Type B pancreatic cell (in vitro differentiated cells): ENCODE results near the gene SESTD1. TPM values are rescaled to one million over a fixed set of nuclear protein-coding genes. Genes with fewer than 3 reads are reported as not detected.

Experiments used
- DNase-seq: peaks from one replicate; pipeline ENCODE4 v3.0.0; 2021; ENCODE audit warnings: mixed read lengths; ENCODE audit not compliant: unreplicated experiment; ENCODE audit errors: extremely low spot score
- H3K27ac Mint-ChIP-seq: 2 replicates; pipeline ENCODE4 v1.8.0; 2021; ENCODE audit warnings: mild to moderate bottlenecking, mixed read lengths
- H3K27me3 Mint-ChIP-seq: 2 replicates; pipeline ENCODE4 v1.8.0; 2021; ENCODE audit warnings: mixed read lengths
- H3K36me3 Mint-ChIP-seq: 2 replicates; pipeline ENCODE4 v1.8.0; 2021; ENCODE audit warnings: mixed read lengths
- H3K4me1 Mint-ChIP-seq: one replicate; pipeline ENCODE4 v1.8.0; 2021; ENCODE audit warnings: mixed read lengths; ENCODE audit not compliant: unreplicated experiment
- H3K4me3 Mint-ChIP-seq: 2 replicates; pipeline ENCODE4 v1.8.0; 2021; ENCODE audit warnings: mild to moderate bottlenecking, mixed read lengths
- H3K9me3 Mint-ChIP-seq: 2 replicates; pipeline ENCODE4 v1.8.0; 2021; ENCODE audit warnings: mixed read lengths
- total RNA-seq: library from RNA; stranded (reverse); gene quantifications from 2 replicates; pipeline ENCODE4 v1.2.1, GENCODE V29; 2021; ENCODE audit warnings: low replicate concordance
- TF ChIP-seq, protein P1 (sequence below): fragments of 200-600 bp; sonication (generic); conservative IDR thresholded peaks from 2 replicates; pipeline ENCODE4 v1.5.0; 2021; ENCODE audit warnings: antibody characterized with exemption, mild to moderate bottlenecking

SESTD1 gene
- total RNA-seq, 1 donor from 2014 or later, result 75.9 TPM

GRCh38 chr2:179186126-179186525 is 78.5 kb downstream of the SESTD1 start:
- TF ChIP-seq, protein P1, sequence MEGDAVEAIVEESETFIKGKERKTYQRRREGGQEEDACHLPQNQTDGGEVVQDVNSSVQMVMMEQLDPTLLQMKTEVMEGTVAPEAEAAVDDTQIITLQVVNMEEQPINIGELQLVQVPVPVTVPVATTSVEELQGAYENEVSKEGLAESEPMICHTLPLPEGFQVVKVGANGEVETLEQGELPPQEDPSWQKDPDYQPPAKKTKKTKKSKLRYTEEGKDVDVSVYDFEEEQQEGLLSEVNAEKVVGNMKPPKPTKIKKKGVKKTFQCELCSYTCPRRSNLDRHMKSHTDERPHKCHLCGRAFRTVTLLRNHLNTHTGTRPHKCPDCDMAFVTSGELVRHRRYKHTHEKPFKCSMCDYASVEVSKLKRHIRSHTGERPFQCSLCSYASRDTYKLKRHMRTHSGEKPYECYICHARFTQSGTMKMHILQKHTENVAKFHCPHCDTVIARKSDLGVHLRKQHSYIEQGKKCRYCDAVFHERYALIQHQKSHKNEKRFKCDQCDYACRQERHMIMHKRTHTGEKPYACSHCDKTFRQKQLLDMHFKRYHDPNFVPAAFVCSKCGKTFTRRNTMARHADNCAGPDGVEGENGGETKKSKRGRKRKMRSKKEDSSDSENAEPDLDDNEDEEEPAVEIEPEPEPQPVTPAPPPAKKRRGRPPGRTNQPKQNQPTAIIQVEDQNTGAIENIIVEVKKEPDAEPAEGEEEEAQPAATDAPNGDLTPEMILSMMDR, result no peak
- Mint-ChIP-seq H3K36me3 (peaks cover 46% of the 10 kb centered on the region), H3K4me1 (peaks cover 3% of the 10 kb centered on the region), H3K27me3 (no peaks in the 10 kb centered on the region), H3K27ac (no peak overlapping the region), H3K4me3 (no peak overlapping the region), H3K9me3 (peaks cover 10% of the 10 kb centered on the region)
- no peak for DNase-seq

GRCh38 chr2:179184610-179185009 is 80.0 kb downstream of the SESTD1 start:
- Mint-ChIP-seq H3K27me3 (no peaks in the 10 kb centered on the region), H3K27ac (no peak overlapping the region), H3K9me3 (peaks cover 5% of the 10 kb centered on the region), H3K4me1 (peaks cover 13% of the 10 kb centered on the region), H3K36me3 (peaks cover 37% of the 10 kb centered on the region), H3K4me3 (no peak overlapping the region)
- TF ChIP-seq, protein P1, result no peak
- DNase-seq, result no peak

DNA sequence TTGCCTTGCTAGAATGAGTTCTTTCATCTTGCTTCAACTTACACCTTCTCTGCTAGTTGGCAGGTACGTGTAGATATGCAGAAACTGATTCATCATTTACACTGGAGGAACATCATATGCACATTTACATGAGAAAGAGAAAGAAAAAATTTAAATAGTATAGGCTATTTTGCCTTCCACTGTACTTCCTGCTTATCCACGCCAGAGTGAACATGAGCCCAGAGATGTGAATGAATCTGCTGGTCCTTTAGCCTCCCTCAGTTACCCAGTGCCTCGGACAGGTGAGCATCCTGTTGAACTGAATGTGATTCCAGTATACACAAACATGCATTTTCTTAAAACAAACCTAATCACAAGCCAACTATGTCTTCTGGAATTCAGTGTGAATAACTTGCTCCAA is 83.6 kb downstream of the SESTD1 start:
- Mint-ChIP-seq H3K27ac (no peak overlapping the region), H3K9me3 (no peaks in the 10 kb centered on the region), H3K4me3 (no peak overlapping the region), H3K4me1 (peaks cover 26% of the 10 kb centered on the region), H3K36me3 (peaks cover 20% of the 10 kb centered on the region), H3K27me3 (no peaks in the 10 kb centered on the region)
- no peak for DNase-seq
- TF ChIP-seq, protein P1, result no peak

- Mint-ChIP-seq H3K27ac (peak overlapping the region; percentile 50), H3K27me3 (no peaks in the 10 kb centered on the region), H3K4me3 (peak overlapping the region; percentile 32), H3K4me1 (peaks cover 26% of the 10 kb centered on the region), H3K9me3 (no peaks in the 10 kb centered on the region), H3K36me3 (peaks cover 27% of the 10 kb centered on the region)
- TF ChIP-seq, protein P1, result no peak
- no peak for DNase-seq
Measured at GRCh38 chr2:179180242-179180641, 84.4 kb downstream of the SESTD1 start.

- Mint-ChIP-seq H3K4me3 (peak overlapping the region; percentile 1), H3K36me3 (peaks cover 27% of the 10 kb centered on the region), H3K4me1 (peaks cover 26% of the 10 kb centered on the region), H3K9me3 (no peaks in the 10 kb centered on the region), H3K27me3 (no peaks in the 10 kb centered on the region), H3K27ac (no peak overlapping the region)
- TF ChIP-seq, protein P1, result no peak
- no peak for DNase-seq
Measured at GRCh38 chr2:179179719-179180118, 84.9 kb downstream of the SESTD1 start.

- no peak overlapping the region for H3K4me3 Mint-ChIP-seq
- no peak for DNase-seq
- no peaks in the 10 kb centered on the region for H3K9me3 Mint-ChIP-seq
- no peaks in the 10 kb centered on the region for H3K27me3 Mint-ChIP-seq
- TF ChIP-seq, protein P1, result no peak
- H3K36me3 Mint-ChIP-seq, result peaks cover 32% of the 10 kb centered on the region
- peaks cover 30% of the 10 kb centered on the region for H3K4me1 Mint-ChIP-seq
- H3K27ac Mint-ChIP-seq, result no peak overlapping the region
Measured at GRCh38 chr2:179177694-179178093, 86.9 kb downstream of the SESTD1 start.
